NCI-H460 (cell line): ENCODE measurements around the gene RERE. TPM values are rescaled to one million over a fixed set of nuclear protein-coding genes. Genes with fewer than 3 reads are reported as not detected.

ENCODE experiments used
- DNase-seq: peaks from one replicate; pipeline ENCODE4 v3.0.0-alpha.2; 2016; ENCODE audit warnings: low read depth; ENCODE audit errors: extremely low read depth
- total RNA-seq: library from RNA; depleted of rRNA; stranded (reverse); fragments of >200 nt; shearing (Covaris generic); gene quantifications from 2 replicates; pipeline ENCODE4 v1.2.3, GENCODE V29; 2014

Gene RERE
- total RNA-seq, 1 experiment from 2014 or later, result 7.7 TPM

DNA sequence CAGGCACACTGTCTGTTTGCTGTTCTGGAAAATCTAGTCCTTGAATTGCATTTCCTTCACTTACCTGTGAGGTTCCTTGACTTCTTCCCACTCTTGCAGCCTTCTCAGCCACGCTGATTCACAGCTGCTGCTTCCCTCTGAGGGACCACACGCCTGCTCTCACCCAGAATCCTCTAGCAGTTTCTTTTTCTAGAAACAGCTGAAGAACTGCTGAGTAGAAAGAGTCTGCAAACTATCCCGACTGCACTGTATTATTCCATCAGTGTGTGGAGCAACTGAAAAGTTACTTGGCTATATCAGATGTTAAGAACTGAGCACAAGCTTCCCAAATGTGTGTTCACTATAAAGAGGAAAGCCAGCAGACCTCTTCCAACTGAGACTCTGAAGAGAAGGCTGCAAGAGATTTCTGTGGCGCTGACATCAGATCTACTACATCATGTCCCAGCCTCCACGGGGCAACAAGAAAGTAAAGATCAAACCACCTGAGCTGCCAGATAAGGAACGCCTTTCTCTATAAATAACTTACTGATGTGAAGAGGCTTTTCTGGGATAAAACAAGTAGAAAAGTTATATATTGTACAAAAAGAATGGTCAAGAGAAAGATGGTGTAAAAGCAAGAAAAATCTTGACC, 226.6 kb downstream of the RERE start:
- no peak for DNase-seq

DNA sequence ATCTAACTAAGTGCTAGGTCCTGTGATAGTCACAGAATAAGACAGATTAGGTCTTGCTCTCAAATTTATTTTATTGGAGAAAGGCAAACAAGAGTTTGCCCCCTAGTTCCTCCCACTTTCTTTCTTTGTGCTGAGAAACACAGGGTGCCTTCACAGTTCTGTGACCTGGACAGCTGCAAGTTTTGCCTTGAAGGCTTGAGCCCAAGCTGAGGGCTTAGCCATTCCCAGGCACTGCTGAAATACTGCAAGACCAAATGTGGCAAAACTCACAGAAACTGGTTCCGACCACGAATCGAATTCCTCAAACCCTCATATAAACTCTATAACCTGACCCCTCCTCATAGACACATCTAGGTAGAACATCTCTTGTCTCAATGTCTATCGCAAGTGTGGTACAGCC, 227.9 kb downstream of the RERE start:
- DNase-seq, result no peak

DNA sequence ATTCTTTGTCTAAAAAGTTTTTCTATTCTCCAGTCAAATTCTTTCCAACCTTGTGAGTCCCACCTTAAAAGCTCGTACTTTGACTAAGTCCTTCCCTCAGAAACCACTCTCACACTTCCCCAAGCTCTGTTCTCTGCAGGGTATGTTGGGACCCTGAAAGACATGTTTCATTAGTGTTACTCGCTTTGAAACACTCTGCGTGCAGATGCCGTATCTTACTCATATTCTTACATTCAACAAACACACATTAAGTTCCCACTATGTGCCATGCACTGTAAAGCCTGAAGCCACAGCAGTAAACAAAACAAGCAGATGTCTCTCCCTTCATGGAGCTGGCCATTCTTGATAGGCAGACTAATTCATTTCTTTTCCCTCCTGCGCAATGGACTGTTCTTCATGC, 229.7 kb downstream of the RERE start:
- DNase-seq, result no peak

DNA sequence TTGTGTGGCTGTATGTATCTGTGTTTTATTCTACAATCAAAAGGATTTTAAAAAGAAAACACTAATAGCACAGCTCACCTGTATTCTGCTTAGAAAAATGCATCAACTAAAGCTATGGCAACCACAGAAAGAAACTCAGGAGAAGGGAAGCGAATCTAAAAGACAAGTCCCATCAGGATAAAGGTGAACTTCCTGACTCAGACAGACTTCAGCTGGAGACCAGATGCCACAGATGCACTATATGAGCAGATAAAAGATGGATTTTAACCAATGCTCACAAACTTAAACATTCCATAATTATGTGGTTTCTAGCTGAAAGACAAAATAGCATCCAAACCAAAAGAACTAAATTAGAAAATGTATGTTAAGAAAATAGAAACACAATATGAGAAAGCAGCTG, 231.0 kb downstream of the RERE start:
- no peak for DNase-seq

DNA sequence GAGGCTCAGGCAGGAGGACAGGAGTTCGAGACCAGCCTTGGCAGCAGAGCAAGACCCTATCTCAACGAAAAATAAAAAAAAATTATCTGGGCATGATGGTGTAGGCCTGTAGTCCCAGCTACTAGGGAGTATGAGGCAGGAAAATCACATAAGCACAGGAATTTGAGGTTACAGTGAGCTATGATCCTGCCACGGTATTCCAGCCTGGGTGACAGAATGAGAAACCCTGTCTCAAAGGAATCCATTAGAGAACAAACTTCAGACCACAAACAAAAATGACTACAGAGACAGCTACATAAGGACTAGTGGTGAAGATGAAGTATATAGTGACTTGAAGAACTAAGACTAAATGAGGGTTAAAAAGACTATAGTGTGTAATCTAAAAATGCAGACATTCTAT, 233.1 kb downstream of the RERE start:
- no peak for DNase-seq

GRCh38 chr1:8583031-8583430, 234.4 kb downstream of the RERE start:
- DNase-seq, result no peak

DNA sequence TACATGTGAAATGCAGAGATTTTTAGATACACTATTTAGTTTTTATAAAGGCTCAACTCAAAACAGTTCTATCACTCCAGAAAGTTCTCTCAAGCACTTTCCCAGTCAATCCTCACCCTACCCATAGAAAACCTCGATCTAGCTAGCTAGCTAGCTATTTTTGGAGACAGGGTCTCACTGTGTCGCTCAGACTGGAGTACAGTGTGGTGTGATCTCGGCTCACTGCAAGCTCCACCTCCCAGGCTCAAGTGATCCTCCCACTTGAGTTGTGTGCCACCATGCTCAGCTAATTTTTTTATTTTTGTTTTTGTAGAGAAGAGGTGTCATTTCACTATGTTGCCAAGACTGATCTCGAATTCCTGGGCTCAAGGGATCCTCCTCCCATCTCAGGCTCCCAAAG, 236.9 kb downstream of the RERE start:
- DNase-seq, result no peak

- no peak for DNase-seq
These were observed 238.5 kb downstream of the RERE start for GRCh38 chr1:8578936-8579335.

GRCh38 chr1:8578132-8578877, 239.1 kb downstream of the RERE start:
- DNase-seq, result no peak

DNA sequence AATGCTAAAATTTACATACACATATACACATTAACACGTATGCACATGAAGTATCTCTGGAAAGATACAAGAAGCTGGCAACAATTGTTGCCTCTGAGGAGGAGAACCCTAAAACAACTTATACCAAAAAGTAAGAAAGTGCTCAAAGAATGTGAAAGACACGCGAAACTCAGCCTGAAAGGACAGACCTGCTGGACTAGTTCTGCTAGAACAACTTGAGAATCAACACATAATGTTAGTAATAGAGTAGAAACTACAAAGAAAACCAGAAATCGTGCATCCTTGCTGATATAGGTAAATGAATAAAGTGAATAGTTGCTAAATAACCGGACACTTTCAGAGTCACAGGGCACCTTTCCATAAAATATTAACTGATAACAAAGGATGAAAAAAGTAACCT, 242.5 kb downstream of the RERE start:
- DNase-seq, result no peak

- no peak for DNase-seq
These were observed 245.3 kb downstream of the RERE start for GRCh38 chr1:8572106-8572505.

DNA sequence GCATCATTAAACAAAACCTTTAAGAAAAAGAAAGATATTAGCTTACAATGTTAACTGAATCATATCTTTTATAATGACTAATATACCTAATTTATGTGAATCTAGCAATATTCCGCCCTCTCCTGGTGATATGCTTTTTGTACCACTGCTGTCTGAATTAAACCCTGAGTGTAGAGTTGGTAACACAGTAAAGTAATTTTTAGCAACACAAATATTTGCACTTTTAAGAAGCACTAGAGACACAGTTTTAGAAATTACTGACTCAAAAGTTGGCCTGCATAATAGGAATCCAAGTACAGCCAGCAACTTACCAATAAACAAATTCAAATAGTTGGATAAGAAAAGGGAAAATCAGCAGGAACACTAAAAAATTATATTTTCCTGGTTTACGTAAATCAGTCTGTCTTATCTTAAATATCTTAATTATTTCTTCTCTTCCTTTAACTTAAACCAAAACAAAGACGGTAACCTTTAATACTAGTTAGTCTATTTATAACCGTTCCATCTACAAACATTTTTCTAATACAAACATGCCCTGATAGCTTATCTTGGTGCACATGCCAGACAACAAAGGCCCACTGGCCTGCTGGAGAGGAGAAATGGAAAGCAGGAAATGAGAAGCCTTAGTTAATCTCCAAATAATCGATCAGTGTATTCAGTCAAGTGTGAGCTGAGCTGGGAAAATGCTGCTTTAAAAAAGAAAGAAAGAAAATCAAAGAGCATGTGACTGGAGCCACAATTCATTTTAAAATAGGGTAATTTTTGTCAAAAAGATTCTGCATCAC, 246.0 kb downstream of the RERE start:
- no peak for DNase-seq

GRCh38 chr1:8570465-8570864, 247.0 kb downstream of the RERE start:
- no peak for DNase-seq

GRCh38 chr1:8569242-8569641, 248.2 kb downstream of the RERE start:
- DNase-seq, result no peak

- DNase-seq, result no peak
These were observed 248.6 kb downstream of the RERE start for GRCh38 chr1:8568837-8569236.

DNA sequence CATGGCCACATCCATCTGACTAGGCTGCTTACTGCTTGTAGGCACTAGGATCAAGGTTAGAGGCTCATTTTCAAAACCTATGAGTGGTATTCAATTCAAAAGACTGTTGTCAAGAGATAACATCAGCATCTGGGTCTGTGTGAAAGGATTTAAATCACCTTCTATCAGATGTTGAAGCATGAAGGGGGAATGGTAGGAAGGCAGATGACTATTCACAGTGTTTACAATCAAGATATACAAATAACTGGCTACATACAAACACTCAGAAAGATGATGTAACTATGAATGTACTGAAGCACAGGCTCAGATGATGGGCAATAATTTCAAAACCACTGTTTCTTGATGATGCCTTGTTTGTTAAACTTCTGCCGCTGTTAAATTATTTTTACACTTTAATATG, 250.3 kb downstream of the RERE start:
- DNase-seq, result no peak

DNA sequence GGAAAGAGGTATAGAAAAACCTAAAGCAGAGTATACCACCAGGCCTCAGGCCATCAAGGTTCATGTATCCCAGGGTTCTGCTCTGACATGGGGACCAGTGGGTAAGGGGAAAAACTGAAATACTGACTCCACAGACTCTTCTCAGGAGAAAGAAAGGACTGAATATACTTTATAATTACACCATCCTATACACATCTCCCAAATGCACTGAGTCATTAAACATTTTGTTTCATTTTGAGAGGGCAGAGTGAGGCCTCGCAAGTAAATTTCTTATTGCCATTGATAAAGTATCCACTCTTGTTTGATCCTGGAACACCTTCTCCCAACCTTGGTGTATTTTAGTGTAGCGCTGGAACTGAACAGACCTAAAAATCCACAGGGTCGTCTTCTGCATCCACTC, 251.6 kb downstream of the RERE start:
- DNase-seq, result no peak

DNA sequence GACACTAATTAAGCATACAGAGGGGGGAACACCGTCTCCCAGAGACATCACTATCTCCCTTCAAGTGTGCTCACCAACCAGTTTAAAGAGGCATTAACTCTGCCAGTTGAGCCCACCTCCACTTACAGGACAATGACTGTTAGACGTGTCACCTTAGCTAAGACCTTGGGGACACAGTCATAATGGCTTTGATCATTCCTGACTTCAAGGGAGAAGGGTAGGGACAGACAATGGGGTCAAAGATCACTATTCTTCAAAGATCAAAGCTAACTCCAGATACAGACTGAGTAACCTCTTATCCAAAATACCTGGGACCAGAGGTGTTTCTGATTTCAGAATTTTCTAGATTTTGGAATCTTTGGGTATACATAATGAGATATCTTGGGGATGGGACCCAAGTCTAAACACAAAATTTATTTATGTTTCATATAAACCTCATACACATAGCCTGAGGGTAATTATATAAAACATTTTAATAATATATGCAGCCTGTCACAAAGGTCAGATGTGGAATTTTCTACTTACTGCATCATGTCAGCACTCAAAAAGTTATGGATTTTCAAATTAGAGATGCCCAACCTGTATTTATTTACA, 253.4 kb downstream of the RERE start:
- DNase-seq, result no peak

- no peak for DNase-seq
These were observed 254.3 kb downstream of the RERE start for GRCh38 chr1:8562881-8563865.

GRCh38 chr1:8562222-8562621, 255.2 kb downstream of the RERE start:
- DNase-seq, result no peak
